PFSK-1 (cell line): Measurements from ENCODE around the gene NCOR2.

Experiments
- FOXP2 ChIP-seq: optimal IDR thresholded peaks from 2 replicates; pipeline ENCODE3; 2011; ENCODE audit warnings: borderline replicate concordance, control low read depth, inconsistent platforms; ENCODE audit not compliant: insufficient read depth; ENCODE audit errors: extremely low read length, extremely low read depth
- POLR2AphosphoS5 ChIP-seq: IDR thresholded peaks from 2 replicates; pipeline ENCODE4 v1.6.1; 2012; ENCODE audit warnings: low read depth, mild to moderate bottlenecking, control low read depth, low read length, moderate library complexity
- REST ChIP-seq, 2 experiments: IDR thresholded peaks; 2 replicates each; pipeline versions ENCODE4 v1.6.1 to v1.8.0; 2011 to 2012; ENCODE audit warnings: low read depth in 2 of 2, low read length in 2 of 2, control low read depth in 1 of 2, inconsistent platforms in 1 of 2, mild to moderate bottlenecking in 1 of 2, moderate library complexity in 1 of 2; ENCODE audit not compliant: insufficient read depth in 1 of 2
- SIN3A ChIP-seq: IDR thresholded peaks from 2 replicates; pipeline ENCODE4 v1.6.1; 2012; ENCODE audit warnings: mild to moderate bottlenecking, low read length, moderate library complexity, borderline replicate concordance; ENCODE audit not compliant: insufficient read depth
- TAF1 ChIP-seq: IDR thresholded peaks from 2 replicates; pipeline ENCODE4 v1.6.1; 2012; ENCODE audit warnings: low read length, control low read depth, borderline replicate concordance; ENCODE audit not compliant: insufficient read depth

GRCh38 chr12:124536641-124537040, 30.8 kb downstream of the NCOR2 start:
- no peak for TF ChIP-seq REST (IDR thresholded peaks at IDR 0.05; ENCODE audit: insufficient read depth in 1 of 2, low read depth in 2 of 2, low read length in 2 of 2)
- no peak for TF ChIP-seq POLR2AphosphoS5
- no peak for TF ChIP-seq SIN3A
- TF ChIP-seq TAF1 = no peak
- no peak for TF ChIP-seq FOXP2
